HCT116 (cell line): ENCODE results near the gene INS. TPM values are rescaled to one million over a fixed set of nuclear protein-coding genes. Genes with fewer than 3 reads are reported as not detected.

Source experiments
- ATAC-seq: fragments of 200-7000 bp; cut with Tn5 transposase; 2 replicates; pipeline ENCODE4 v1.9.1; 2020; ENCODE audit warnings: mild to moderate bottlenecking, moderate library complexity
- BruUV-seq: library from RNA; stranded (reverse); fragments of 400-500 nt; replicated peaks from 2 replicates; lab custom pipeline; 2021; lab: Mats Ljungman, UMichigan
- CTCF ChIA-PET: fragments of 300-600 bp; sonication (Branson Sonifier 250); formaldehyde crosslinking; loops from one replicate; lab custom pipeline; 2021; ENCODE audit warnings: antibody characterized with exemption; lab: Charles Lee
- POLR2A ChIA-PET: fragments of 300-600, 350-600 bp; sonication (Branson Sonifier 250); formaldehyde crosslinking; loops from one replicate; lab custom pipeline; 2021; ENCODE audit warnings: antibody characterized with exemption; lab: Charles Lee
- RAD21 ChIA-PET, 2 experiments: fragments of 300-600 bp; sonication (Branson Sonifier 250); formaldehyde crosslinking; loops; one replicate each; lab custom pipeline; 2023; ENCODE audit warnings: low total read pairs in 2 of 2; ENCODE audit not compliant: uncharacterized antibody in 2 of 2, unreplicated experiment in 2 of 2, low non-redundant PET in 1 of 2; lab: Charles Lee
- DNase-seq: peaks from one replicate; pipeline ENCODE4 v3.0.0-alpha.2; 2010; ENCODE audit warnings: low read depth, low spot score
- H2AFZ ChIP-seq: fragments of 200-600 bp; shearing (Covaris generic), sonication (generic); 2 replicates; pipeline ENCODE4 v1.6.1; 2017; ENCODE audit warnings: low read depth, mixed run types, mixed read lengths, antibody characterized with exemption, low read length; ENCODE audit not compliant: poor library complexity, severe bottlenecking
- H3K27ac ChIP-seq: 2 replicates; pipeline ENCODE4 v1.5.1; 2012; ENCODE audit warnings: low read depth, low read length
- H3K27me3 ChIP-seq: fragments of 200-600 bp; sonication (generic); 2 replicates; pipeline ENCODE4 v1.6.1; 2016; ENCODE audit warnings: mixed run types, low read length, mixed read lengths; ENCODE audit not compliant: insufficient read depth
- H3K36me3 ChIP-seq, 2 experiments: fragments of 200-500 bp in 1 of 2; fragments of 200-600 bp in 1 of 2; sonication (Bioruptor generic) in 1 of 2; sonication (generic) in 1 of 2; 2 replicates each; pipeline versions ENCODE4 v1.5.1 to v1.6.1; 2014 to 2016; ENCODE audit warnings: low read length in 2 of 2, inconsistent platforms in 1 of 2, mixed read lengths in 1 of 2, mixed run types in 1 of 2; ENCODE audit not compliant: insufficient read depth in 2 of 2, control insufficient read depth in 1 of 2
- H3K4me1 ChIP-seq, 2 experiments: fragments of 200-600 bp in 1 of 2; sonication (generic) in 1 of 2; 2 replicates each; pipeline versions ENCODE4 v1.5.1 to v1.6.1; 2012 to 2017; ENCODE audit warnings: low read length in 2 of 2, inconsistent platforms in 1 of 2, mild to moderate bottlenecking in 1 of 2, mixed read lengths in 1 of 2, mixed run types in 1 of 2, moderate library complexity in 1 of 2; ENCODE audit not compliant: insufficient read depth in 2 of 2, control insufficient read depth in 1 of 2
- H3K4me2 ChIP-seq: fragments of 200-600 bp; sonication (generic); 2 replicates; pipeline ENCODE4 v1.6.1; 2017; ENCODE audit warnings: mixed run types, low read length, mixed read lengths
- H3K4me3 ChIP-seq, 2 experiments: fragments of 200-600 bp in 1 of 2; sonication (generic) in 1 of 2; replicated peaks in 1 of 2; 2 replicates each; pipeline ENCODE4 v1.5.1; 2011 to 2016; ENCODE audit warnings: low read length in 2 of 2, control low read depth in 1 of 2, low read depth in 1 of 2, mild to moderate bottlenecking in 1 of 2, mixed read lengths in 1 of 2, mixed run types in 1 of 2
- H3K79me2 ChIP-seq: fragments of 200-600 bp; sonication (generic); 2 replicates; pipeline ENCODE4 v1.6.1; 2017; ENCODE audit warnings: mild to moderate bottlenecking, mixed run types, low read length, moderate library complexity, mixed read lengths; ENCODE audit not compliant: insufficient read depth
- H3K9ac ChIP-seq: fragments of 200-600 bp; sonication (generic); 2 replicates; pipeline ENCODE4 v1.6.1; 2016; ENCODE audit warnings: low read length, mixed read lengths
- H3K9me2 ChIP-seq: fragments of 200-600 bp; sonication (generic), shearing (Covaris generic); 2 replicates; pipeline ENCODE4 v1.6.1; 2017; ENCODE audit warnings: mixed run types, mild to moderate bottlenecking, moderate library complexity; ENCODE audit not compliant: insufficient read depth
- H3K9me3 ChIP-seq, 2 experiments: fragments of 200-500 bp in 1 of 2; fragments of 200-600 bp in 1 of 2; sonication (Bioruptor generic) in 1 of 2; sonication (generic) in 1 of 2; 2 replicates each; pipeline ENCODE4 v1.6.1; 2014 to 2017; ENCODE audit warnings: low read length in 2 of 2, mixed read lengths in 2 of 2, inconsistent platforms in 1 of 2, low read depth in 1 of 2, mild to moderate bottlenecking in 1 of 2, mixed run types in 1 of 2, moderate library complexity in 1 of 2; ENCODE audit not compliant: control insufficient read depth in 1 of 2, insufficient read depth in 1 of 2
- H4K20me1 ChIP-seq: fragments of 200-600 bp; sonication (generic), shearing (Covaris generic); 2 replicates; pipeline ENCODE4 v1.6.1; 2017; ENCODE audit warnings: mixed run types, mild to moderate bottlenecking, moderate library complexity; ENCODE audit not compliant: insufficient read depth
- EGR1 ChIP-seq: IDR thresholded peaks from 2 replicates; pipeline ENCODE4 v1.6.1; 2012; ENCODE audit warnings: low read depth
- SIN3A ChIP-seq: IDR thresholded peaks from 2 replicates; pipeline ENCODE4 v1.6.1; 2012; ENCODE audit warnings: low read depth
- SP1 ChIP-seq: IDR thresholded peaks from 2 replicates; pipeline ENCODE4 v1.6.1; 2012; ENCODE audit warnings: low read depth
- ZFX ChIP-seq: fragments of 450-650 bp; IDR thresholded peaks from 2 replicates; pipeline ENCODE4 v1.6.1; 2017
- ZNF274 ChIP-seq: fragments of 200-500 bp; sonication (Bioruptor generic); IDR thresholded peaks from 2 replicates; pipeline ENCODE4 v1.6.1; 2014; ENCODE audit warnings: mild to moderate bottlenecking, low read depth, low read length, inconsistent platforms
- intact Hi-C: fragments of 100-400 bp; cut with micrococcal nuclease; formaldehyde crosslinking; loops from 2 replicates; pipeline ENCODE4 v1.10.0; 2022
- total RNA-seq: library from RNA; stranded (reverse); gene quantifications from one replicate; pipeline ENCODE4 v1.2.1, GENCODE V29; 2021; ENCODE audit not compliant: unreplicated experiment
- TF ChIP-seq, protein P1 (sequence below): IDR thresholded peaks from 2 replicates; pipeline ENCODE4 v1.6.1; 2012; ENCODE audit warnings: low read depth
- TF ChIP-seq, protein P2 (sequence below): IDR thresholded peaks from 2 replicates; pipeline ENCODE4 v1.6.1; 2012
- TF ChIP-seq, protein P3 (sequence below), 3 experiments: fragments of 200-600 bp in 1 of 3; sonication (generic) in 1 of 3; IDR thresholded peaks in 2 of 3; conservative IDR thresholded peaks in 1 of 3; 2 replicates each; pipeline ENCODE4 v1.5.1; 2012 to 2017; ENCODE audit warnings: low read depth in 2 of 3, low read length in 2 of 3, antibody characterized with exemption in 1 of 3, borderline replicate concordance in 1 of 3, control low read depth in 1 of 3, mild to moderate bottlenecking in 1 of 3, mixed read lengths in 1 of 3, mixed run types in 1 of 3, moderate library complexity in 1 of 3; ENCODE audit not compliant: insufficient read depth in 1 of 3

The INS gene
- total RNA-seq, 1 experiment from 2014 or later: 0.44 TPM

DNA sequence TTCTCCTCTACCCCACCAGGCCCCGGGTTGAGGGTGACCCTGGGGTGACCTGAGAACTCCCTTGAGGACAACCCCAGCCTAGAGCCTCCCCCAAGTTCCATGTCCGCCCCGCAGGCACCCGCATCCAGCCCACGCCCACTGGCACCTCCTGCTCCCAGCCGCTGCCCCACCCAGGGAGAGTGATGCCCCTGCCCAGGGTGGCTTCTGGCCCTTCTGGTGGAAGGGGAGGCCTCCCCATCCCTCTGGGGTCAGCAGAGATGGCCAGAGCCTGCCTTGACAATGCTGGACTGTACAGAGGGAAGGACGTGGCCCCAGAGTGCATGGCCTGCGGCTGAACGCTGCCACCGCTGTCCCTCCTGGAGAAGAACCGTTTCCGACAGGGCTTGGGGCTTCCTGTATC is 11.7 kb upstream of the INS start:
- no peak for DNase-seq
- ChIA-PET CTCF (no interaction called here), POLR2A (no interaction called here), RAD21 (no interaction called here)
- H3K27me3 ChIP-seq: no peaks in the 10 kb centered on the region
- ATAC-seq: no peak; the same call in 1 of the 2 replicates
- H3K4me3 ChIP-seq: no peak overlapping the region
- intact Hi-C loops: no loop called here
- no peak overlapping the region for H3K9ac ChIP-seq
- H3K4me1 ChIP-seq: peaks cover 2 to 38% of the 10 kb centered on the region in 2 experiments; a peak in 3 of 4 replicates
- no peak overlapping the region for H2AFZ ChIP-seq
- H3K9me2 ChIP-seq: no peaks in the 10 kb centered on the region
- no peak overlapping the region for H3K4me2 ChIP-seq
- H3K9me3 ChIP-seq: no peaks in the 10 kb centered on the region
- H3K79me2 ChIP-seq: no peaks in the 10 kb centered on the region
- H3K27ac ChIP-seq: no peak overlapping the region
- TF ChIP-seq ZNF274 (no peak), ZFX (no peak)
- TF ChIP-seq, protein P1, sequence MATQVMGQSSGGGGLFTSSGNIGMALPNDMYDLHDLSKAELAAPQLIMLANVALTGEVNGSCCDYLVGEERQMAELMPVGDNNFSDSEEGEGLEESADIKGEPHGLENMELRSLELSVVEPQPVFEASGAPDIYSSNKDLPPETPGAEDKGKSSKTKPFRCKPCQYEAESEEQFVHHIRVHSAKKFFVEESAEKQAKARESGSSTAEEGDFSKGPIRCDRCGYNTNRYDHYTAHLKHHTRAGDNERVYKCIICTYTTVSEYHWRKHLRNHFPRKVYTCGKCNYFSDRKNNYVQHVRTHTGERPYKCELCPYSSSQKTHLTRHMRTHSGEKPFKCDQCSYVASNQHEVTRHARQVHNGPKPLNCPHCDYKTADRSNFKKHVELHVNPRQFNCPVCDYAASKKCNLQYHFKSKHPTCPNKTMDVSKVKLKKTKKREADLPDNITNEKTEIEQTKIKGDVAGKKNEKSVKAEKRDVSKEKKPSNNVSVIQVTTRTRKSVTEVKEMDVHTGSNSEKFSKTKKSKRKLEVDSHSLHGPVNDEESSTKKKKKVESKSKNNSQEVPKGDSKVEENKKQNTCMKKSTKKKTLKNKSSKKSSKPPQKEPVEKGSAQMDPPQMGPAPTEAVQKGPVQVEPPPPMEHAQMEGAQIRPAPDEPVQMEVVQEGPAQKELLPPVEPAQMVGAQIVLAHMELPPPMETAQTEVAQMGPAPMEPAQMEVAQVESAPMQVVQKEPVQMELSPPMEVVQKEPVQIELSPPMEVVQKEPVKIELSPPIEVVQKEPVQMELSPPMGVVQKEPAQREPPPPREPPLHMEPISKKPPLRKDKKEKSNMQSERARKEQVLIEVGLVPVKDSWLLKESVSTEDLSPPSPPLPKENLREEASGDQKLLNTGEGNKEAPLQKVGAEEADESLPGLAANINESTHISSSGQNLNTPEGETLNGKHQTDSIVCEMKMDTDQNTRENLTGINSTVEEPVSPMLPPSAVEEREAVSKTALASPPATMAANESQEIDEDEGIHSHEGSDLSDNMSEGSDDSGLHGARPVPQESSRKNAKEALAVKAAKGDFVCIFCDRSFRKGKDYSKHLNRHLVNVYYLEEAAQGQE: no peak
- no TSS peak for BruUV-seq
- H3K36me3 ChIP-seq: no peaks in the 10 kb centered on the region
- H4K20me1 ChIP-seq: no peaks in the 10 kb centered on the region

DNA sequence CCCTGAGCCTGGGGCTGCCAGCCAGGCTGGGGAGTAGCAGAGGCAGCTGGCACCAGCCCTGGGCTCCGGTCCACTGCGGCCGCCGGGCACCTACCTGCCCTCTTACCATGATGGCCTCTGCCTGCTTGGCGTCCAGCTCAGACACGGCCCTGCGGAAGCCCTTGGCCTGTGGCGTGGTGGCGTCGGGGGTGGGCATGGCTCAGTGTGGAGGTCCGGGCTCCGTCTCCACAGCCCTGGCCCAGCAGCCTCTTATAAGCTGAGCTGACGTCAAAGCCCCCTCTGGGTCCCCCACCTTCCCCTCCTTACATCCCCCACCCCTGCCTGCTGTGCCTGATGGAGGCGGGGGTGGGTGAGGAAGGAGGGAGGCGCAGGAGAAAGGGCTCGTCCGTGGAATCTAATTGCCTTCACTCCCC is 10.6 kb upstream of the INS start, which contains the start of gene TH:
Gene TH (minus strand): TSS at position 225 of the 413 bp plus-strand sequence. CDS start 29 bp downstream, at position 196.
- Histone ChIP-seq H3K9ac (no peak within 1 kb of the TSS), H4K20me1 (no peaks in the 10 kb centered on the region), H3K4me2 (no peak within 1 kb of the TSS)
- TF ChIP-seq, protein P2, sequence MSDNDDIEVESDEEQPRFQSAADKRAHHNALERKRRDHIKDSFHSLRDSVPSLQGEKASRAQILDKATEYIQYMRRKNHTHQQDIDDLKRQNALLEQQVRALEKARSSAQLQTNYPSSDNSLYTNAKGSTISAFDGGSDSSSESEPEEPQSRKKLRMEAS: no peak
- TF ChIP-seq SP1: no peak
- no peak for TF ChIP-seq EGR1
- TF ChIP-seq SIN3A: no peak
- TF ChIP-seq, protein P3, sequence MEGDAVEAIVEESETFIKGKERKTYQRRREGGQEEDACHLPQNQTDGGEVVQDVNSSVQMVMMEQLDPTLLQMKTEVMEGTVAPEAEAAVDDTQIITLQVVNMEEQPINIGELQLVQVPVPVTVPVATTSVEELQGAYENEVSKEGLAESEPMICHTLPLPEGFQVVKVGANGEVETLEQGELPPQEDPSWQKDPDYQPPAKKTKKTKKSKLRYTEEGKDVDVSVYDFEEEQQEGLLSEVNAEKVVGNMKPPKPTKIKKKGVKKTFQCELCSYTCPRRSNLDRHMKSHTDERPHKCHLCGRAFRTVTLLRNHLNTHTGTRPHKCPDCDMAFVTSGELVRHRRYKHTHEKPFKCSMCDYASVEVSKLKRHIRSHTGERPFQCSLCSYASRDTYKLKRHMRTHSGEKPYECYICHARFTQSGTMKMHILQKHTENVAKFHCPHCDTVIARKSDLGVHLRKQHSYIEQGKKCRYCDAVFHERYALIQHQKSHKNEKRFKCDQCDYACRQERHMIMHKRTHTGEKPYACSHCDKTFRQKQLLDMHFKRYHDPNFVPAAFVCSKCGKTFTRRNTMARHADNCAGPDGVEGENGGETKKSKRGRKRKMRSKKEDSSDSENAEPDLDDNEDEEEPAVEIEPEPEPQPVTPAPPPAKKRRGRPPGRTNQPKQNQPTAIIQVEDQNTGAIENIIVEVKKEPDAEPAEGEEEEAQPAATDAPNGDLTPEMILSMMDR (IDR thresholded peaks at IDR 0.05 in 2 of 3, conservative IDR thresholded peaks at IDR 0.05 in 1 of 3; ENCODE audit: borderline replicate concordance in 1 of 3, insufficient read depth in 1 of 3, low read depth in 2 of 3, low read length in 2 of 3): no peak
- TF ChIP-seq ZFX: no peak
- TF ChIP-seq, all 23 proteins: peak for 0
- DNase-seq (no peak), ATAC-seq (no peak)
- CTCF ChIA-PET: no interaction called here
- BruUV-seq: no TSS peak
- Histone ChIP-seq H3K27me3 (no peaks in the 10 kb centered on the region), H3K4me3 (no peak within 1 kb of the TSS), H3K9me2 (no peaks in the 10 kb centered on the region), H3K4me1 (peaks cover 2 to 33% of the 10 kb centered on the region in 2 experiments; a peak in 3 of 4 replicates), H3K27ac (no peak within 1 kb of the TSS), H2AFZ (no peak within 1 kb of the TSS), H3K36me3 (no peaks in the 10 kb centered on the region), H3K79me2 (no peaks in the 10 kb centered on the region), H3K9me3 (no peaks in the 10 kb centered on the region)
- RAD21 ChIA-PET: no interaction called here
- intact Hi-C loops: no loop called here
- POLR2A ChIA-PET: no interaction called here
